ENCODE results near the gene PRXL2B.

The PRXL2B gene

GRCh38 chr1:2639203-2639602 is 52.6 kb downstream of the PRXL2B start:
- CTCF ChIA-PET: no interaction called here

GRCh38 chr1:2639607-2640521 is 53.3 kb downstream of the PRXL2B start:
- TF ChIP-seq ELF4 (IDR thresholded peaks at IDR 0.05): no peak
- no peak for TF ChIP-seq SP1 (IDR thresholded peaks at IDR 0.05)
- TF ChIP-seq BHLHE40 (IDR thresholded peaks at IDR 0.05; ENCODE audit: borderline replicate concordance): no peak
- no peak for TF ChIP-seq SUZ12 (IDR thresholded peaks at IDR 0.05)
- no peak for TF ChIP-seq CTBP1 (IDR thresholded peaks at IDR 0.05; ENCODE audit: borderline replicate concordance)
- no peak for TF ChIP-seq PKNOX1 (IDR thresholded peaks at IDR 0.05)
- no peak for TF ChIP-seq FOXM1 (IDR thresholded peaks at IDR 0.05; ENCODE audit: borderline replicate concordance)
- no peak for TF ChIP-seq FOXA1 (IDR thresholded peaks at IDR 0.05)
- no peak for TF ChIP-seq HDGF (IDR thresholded peaks at IDR 0.05; ENCODE audit: borderline replicate concordance)
- TF ChIP-seq FOXK2 (IDR thresholded peaks at IDR 0.05): no peak
- no peak for TF ChIP-seq L3MBTL2 (conservative IDR thresholded peaks at IDR 0.05)
- ChIA-PET POLR2A (interaction anchor here (0.9 to 1.6 kb wide), 2 partner anchors 10 to 54 kb away, joined by 3 to 4 read pairs; partner anchors contain the start of gene PRXL2B), CTCF (no interaction called here)
- no peak for DNase-seq (ENCODE audit: extremely low spot score)

More at GRCh38 chr1:2639203-2639602, 52.6 kb downstream of the PRXL2B start:
- TF ChIP-seq L3MBTL2 (conservative IDR thresholded peaks at IDR 0.05): no peak
- no peak for TF ChIP-seq LEF1 (IDR thresholded peaks at IDR 0.05; ENCODE audit: borderline replicate concordance)
- TF ChIP-seq HDGF (IDR thresholded peaks at IDR 0.05; ENCODE audit: borderline replicate concordance): no peak
- no peak for TF ChIP-seq PKNOX1 (IDR thresholded peaks at IDR 0.05)
- no peak for TF ChIP-seq CTBP1 (IDR thresholded peaks at IDR 0.05; ENCODE audit: borderline replicate concordance)
- no peak for TF ChIP-seq NFRKB (IDR thresholded peaks at IDR 0.05)
- TF ChIP-seq ARNT (IDR thresholded peaks at IDR 0.05): no peak
- POLR2A ChIA-PET: interaction anchor here (0.9 kb wide), 1 partner anchor 10 kb away, joined by 3 read pairs; no protein-coding TSS in a partner anchor
- DNase-seq (ENCODE audit: extremely low spot score): no peak

- ChIA-PET POLR2A (interaction anchor here (1.6 kb wide), 1 partner anchor 54 kb away, joined by 4 read pairs; the partner anchor contains the start of gene PRXL2B), CTCF (no interaction called here)
- TF ChIP-seq CTBP1 (IDR thresholded peaks at IDR 0.05; ENCODE audit: borderline replicate concordance): no peak
- no peak for TF ChIP-seq ZNF384 (IDR thresholded peaks at IDR 0.05)
- TF ChIP-seq FOXM1 (IDR thresholded peaks at IDR 0.05; ENCODE audit: borderline replicate concordance): no peak
- TF ChIP-seq L3MBTL2 (conservative IDR thresholded peaks at IDR 0.05): no peak
- no peak for TF ChIP-seq SP1 (IDR thresholded peaks at IDR 0.05)
- no peak for TF ChIP-seq ELF4 (IDR thresholded peaks at IDR 0.05)
- no peak for TF ChIP-seq NFRKB (IDR thresholded peaks at IDR 0.05)
- TF ChIP-seq PKNOX1 (IDR thresholded peaks at IDR 0.05): no peak
- no peak for TF ChIP-seq TARDBP (IDR thresholded peaks at IDR 0.05)
- no peak for TF ChIP-seq FOXK2 (IDR thresholded peaks at IDR 0.05)
- TF ChIP-seq HDGF (IDR thresholded peaks at IDR 0.05; ENCODE audit: borderline replicate concordance): no peak
- TF ChIP-seq ARNT (IDR thresholded peaks at IDR 0.05): no peak
- no peak for TF ChIP-seq LEF1 (IDR thresholded peaks at IDR 0.05; ENCODE audit: borderline replicate concordance)
- no peak for DNase-seq (ENCODE audit: extremely low spot score)
These were observed 54.0 kb downstream of the PRXL2B start for GRCh38 chr1:2640626-2641025.

Measured in HEK293T (cell line).